ENCODE results near the gene APOL4.

- TF ChIP-seq, protein P1, sequence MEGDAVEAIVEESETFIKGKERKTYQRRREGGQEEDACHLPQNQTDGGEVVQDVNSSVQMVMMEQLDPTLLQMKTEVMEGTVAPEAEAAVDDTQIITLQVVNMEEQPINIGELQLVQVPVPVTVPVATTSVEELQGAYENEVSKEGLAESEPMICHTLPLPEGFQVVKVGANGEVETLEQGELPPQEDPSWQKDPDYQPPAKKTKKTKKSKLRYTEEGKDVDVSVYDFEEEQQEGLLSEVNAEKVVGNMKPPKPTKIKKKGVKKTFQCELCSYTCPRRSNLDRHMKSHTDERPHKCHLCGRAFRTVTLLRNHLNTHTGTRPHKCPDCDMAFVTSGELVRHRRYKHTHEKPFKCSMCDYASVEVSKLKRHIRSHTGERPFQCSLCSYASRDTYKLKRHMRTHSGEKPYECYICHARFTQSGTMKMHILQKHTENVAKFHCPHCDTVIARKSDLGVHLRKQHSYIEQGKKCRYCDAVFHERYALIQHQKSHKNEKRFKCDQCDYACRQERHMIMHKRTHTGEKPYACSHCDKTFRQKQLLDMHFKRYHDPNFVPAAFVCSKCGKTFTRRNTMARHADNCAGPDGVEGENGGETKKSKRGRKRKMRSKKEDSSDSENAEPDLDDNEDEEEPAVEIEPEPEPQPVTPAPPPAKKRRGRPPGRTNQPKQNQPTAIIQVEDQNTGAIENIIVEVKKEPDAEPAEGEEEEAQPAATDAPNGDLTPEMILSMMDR (IDR thresholded peaks at IDR 0.05; ENCODE audit: borderline replicate concordance, extremely low read depth, low read length, poor library complexity, severe bottlenecking): no peak
- no peak for TF ChIP-seq EZH2 (IDR thresholded peaks at IDR 0.05; ENCODE audit: borderline replicate concordance, low read depth, low read length, severe bottlenecking)
Measured at GRCh38 chr22:36236388-36237319, 35.0 kb upstream of the APOL4 start.

Data from DND-41 (cell line).